Midbrain (tissue), 1 donor: ENCODE results near the gene COL5A2.

Experiments used
- DNase-seq: peaks from one replicate; lab custom pipeline; 2025; lab: John Stamatoyannopoulos, UW

Gene COL5A2

GRCh38 chr2:189147361-189147760 is 32.2 kb downstream of the COL5A2 start:
- DNase-seq: no peak

GRCh38 chr2:189146553-189146952 is 33.0 kb downstream of the COL5A2 start:
- no peak for DNase-seq

- DNase-seq: no peak
Measured at GRCh38 chr2:189144700-189145211, 34.8 kb downstream of the COL5A2 start.

- DNase-seq: no peak
Measured at GRCh38 chr2:189143925-189144324, 35.6 kb downstream of the COL5A2 start.

- DNase-seq: no peak
Measured at GRCh38 chr2:189142893-189143759, 36.4 kb downstream of the COL5A2 start.

- no peak for DNase-seq
Measured at GRCh38 chr2:189138800-189139199, 40.8 kb downstream of the COL5A2 start.

- no peak for DNase-seq
Measured at GRCh38 chr2:189137519-189137918, 42.0 kb downstream of the COL5A2 start.

- DNase-seq: no peak
Measured at GRCh38 chr2:189134485-189134884, 45.1 kb downstream of the COL5A2 start.

GRCh38 chr2:189131991-189132390 is 47.6 kb downstream of the COL5A2 start:
- DNase-seq: no peak

GRCh38 chr2:189129971-189130370 is 49.6 kb downstream of the COL5A2 start:
- DNase-seq: no peak

- no peak for DNase-seq
Measured at GRCh38 chr2:189128970-189129369, 50.6 kb downstream of the COL5A2 start.

- no peak for DNase-seq
Measured at GRCh38 chr2:189127756-189128155, 51.8 kb downstream of the COL5A2 start.

GRCh38 chr2:189125195-189125594 is 54.4 kb downstream of the COL5A2 start:
- no peak for DNase-seq

GRCh38 chr2:189124175-189124574 is 55.4 kb downstream of the COL5A2 start:
- DNase-seq: no peak

- no peak for DNase-seq
Measured at GRCh38 chr2:189118386-189118785, 61.2 kb downstream of the COL5A2 start.

- DNase-seq: no peak
Measured at GRCh38 chr2:189116979-189117378, 62.6 kb downstream of the COL5A2 start.

- no peak for DNase-seq
Measured at GRCh38 chr2:189116087-189116486, 63.5 kb downstream of the COL5A2 start.

- no peak for DNase-seq
Measured at GRCh38 chr2:189115126-189115525, 64.4 kb downstream of the COL5A2 start.

GRCh38 chr2:189113963-189114362 is 65.6 kb downstream of the COL5A2 start:
- no peak for DNase-seq

- no peak for DNase-seq
Measured at GRCh38 chr2:189111063-189111715, 68.4 kb downstream of the COL5A2 start.

GRCh38 chr2:189109921-189110397 is 69.6 kb downstream of the COL5A2 start:
- no peak for DNase-seq

GRCh38 chr2:189104934-189105333 is 74.6 kb downstream of the COL5A2 start:
- no peak for DNase-seq

GRCh38 chr2:189102735-189103134 is 76.8 kb downstream of the COL5A2 start:
- DNase-seq: no peak
